GM11168 (cell line): ENCODE results near the gene CCR5AS.
"Not testable (repeated sequence)": the region's sequence is repeated elsewhere in the genome, so short reads cannot be mapped to it uniquely, and the experiment has no call there.

ENCODE experiments used
- in situ Hi-C: fragments of 300-500 bp; cut with MboI; formaldehyde crosslinking; loops from one replicate; pipeline ENCODE4 v1.12.0; 2022; ENCODE audit warnings: low sequenced_read_pairs; ENCODE audit not compliant: unreplicated experiment

Gene CCR5AS

DNA sequence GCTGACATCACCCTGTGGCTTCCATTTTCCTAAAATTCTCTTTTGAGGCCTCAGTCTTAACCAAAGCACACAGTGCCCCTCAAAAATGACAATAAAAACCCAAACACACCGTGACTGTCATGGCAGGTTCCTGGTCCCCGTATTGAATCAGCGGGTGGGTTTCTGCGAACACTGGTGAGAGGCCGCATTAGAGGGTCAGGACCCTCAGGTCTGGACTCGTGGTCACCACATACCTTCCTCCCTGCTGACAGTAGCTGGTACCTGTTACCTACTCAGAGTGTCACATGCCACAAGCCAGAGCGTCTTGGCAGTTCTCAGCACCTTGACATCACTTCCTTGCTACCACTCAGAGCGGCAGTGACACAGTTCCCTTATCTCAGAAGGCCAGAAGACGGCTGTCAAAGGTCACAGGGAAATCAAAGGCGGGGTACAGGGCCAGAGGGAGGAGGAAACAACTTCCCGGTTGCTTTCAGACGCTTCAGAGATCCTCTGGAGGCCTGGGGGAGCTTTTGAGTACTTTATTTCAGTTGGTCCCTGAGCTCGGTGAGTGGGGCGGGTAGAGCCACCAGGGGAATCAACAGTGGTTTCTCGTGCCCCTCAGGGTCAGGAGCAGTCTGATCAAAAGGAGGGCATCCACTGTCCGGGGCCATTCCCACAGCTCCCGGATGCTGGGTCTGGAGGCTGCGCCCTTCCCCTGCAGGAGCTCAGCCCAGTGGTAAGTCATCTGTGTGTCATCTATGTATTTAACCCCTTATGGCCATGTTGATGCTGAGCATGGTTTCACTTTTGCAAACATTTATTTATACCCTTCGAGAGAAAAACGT lies at the start of gene CCR5AS, which contains the start of gene CCRL2:
TSS of gene CCR5AS (minus strand) at position 279 of the 824 bp plus-strand sequence.
TSS of gene CCRL2 (plus strand) at position 472 of the 824 bp plus-strand sequence. CDS start 821 bp downstream, outside the sequence.
- in situ Hi-C loops = no loop called here

DNA sequence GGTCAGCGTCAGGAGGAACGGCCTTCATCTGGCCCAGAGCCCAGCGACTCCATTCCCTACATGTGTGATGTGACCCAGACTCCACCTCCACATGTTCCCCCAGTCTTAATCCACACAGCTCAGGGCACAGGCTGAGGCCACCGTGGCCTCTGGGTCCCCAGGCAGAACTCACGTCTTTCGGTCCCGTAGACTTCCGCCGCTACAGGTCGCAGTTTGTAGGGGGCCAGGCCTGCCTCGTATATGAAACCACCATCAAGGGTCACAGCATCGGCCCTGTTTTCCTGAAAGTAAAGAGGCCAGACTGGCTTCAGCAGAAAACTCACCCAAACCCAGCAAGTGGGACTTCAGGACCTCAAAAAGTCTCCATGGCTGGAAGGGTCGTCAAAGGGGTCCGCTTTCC lies 49.3 kb upstream of the CCR5AS start:
- in situ Hi-C loops = no loop called here

DNA sequence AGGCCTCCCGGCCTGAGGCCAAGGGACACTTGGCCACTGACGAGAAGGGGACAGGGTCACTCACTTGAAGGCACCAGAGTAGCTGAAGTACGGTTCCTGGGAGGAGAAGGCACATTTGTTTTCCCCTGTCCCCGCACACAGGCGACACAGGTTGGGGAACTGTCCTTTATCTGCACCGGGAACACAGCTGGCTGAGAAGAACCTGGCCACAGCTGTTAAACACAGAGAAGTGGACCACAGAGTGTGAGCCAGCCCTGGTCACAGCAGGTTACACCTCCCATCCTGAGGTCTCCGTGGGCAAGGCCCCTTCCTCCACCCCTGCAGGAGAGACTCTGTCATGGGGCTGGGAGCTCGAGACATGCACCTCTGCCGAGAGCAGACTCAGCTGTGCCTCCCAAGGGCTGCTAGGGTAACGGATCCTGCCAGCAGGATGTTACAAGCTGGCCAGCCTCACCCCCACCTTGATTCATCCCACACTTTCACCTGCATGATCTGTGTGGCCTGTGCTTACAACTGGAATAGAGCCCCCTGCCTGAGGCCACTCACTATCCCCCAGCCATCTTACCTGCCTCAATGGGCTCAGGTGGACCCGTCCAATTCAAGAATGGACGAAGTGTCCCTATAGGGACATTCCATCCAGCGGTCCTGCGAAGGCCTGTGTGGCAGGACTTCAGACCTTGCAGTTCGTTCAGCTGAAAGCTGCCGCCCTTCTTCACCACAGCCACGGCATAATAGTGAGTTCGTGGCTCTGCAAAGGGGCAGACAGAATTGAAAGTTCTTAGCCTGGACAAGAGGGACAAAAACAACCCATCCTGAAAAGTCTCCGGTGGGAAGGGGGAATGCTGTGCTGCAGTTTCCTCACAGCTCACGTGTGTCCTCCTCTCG lies 48.6 kb upstream of the CCR5AS start:
- in situ Hi-C loops = no loop called here

DNA sequence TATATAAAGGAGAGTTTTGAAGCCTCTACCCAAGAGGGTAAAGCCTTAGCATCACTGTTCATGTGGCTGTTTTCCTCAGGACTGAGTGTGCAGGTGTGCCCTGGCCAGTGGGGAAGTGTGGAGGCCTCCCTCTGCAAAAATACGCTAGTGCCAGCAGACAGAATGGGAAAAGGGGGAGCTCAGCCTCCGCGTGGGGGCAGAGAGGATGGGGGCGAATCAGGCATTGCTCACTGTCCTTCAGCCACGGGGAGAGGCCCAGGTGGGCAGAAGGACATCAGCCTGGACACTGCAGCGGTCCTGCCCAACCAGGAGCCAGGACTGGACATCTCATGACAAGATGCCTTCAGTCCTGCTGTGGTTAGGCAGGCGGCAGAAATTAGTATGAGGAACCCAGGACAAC lies 47.7 kb upstream of the CCR5AS start:
- in situ Hi-C loops = no loop called here

DNA sequence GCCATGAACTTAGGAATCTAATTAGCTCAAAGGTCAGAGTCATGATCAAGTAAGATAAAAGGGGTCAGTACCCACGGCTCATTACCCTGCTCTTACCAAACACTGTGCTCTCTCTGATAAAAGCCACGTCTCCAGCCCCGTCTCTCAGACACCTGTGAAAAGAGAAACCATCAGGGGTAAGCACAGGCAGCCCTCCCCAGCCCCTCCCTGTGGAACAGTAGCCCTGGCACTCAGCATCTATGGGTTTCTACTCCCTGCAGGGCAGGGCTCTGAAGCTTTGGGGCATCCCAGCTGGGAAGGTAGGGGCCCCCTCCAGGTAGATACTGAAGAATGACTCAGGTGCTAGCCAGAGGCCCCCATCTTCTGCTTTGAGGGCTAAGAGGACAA lies 47.3 kb upstream of the CCR5AS start:
- in situ Hi-C loops = no loop called here

DNA sequence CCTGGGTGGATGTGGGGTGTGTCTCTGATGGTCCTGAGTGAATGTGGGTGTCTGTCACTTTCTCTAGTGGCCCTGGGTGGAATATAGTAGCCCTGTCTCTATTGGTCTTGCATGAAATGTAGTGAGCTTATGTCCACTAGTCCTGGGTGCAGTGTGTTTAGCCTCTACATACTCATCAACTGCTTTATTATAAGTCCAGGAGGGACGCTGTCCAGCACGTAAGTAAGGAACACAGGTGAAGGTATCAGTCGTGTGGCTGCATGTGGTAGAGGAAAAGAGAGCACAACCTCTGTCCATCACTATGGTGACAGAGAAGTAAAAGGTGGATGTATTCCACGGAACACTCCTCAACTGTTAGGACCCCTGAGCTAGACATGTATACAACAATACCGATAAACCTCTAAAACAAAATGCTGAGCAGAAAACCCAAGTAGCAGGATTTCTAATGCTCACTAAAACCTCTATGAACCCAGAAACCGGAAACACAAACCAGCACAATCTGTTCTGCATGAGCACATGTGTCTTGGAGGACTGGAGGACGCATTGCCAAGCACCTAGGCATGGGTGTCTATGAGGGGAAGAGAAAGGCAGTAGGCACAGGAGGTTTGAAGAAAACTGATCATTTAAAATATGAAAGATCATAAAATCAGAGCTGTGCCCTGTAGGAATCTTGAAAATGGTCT lies 46.8 kb upstream of the CCR5AS start:
- in situ Hi-C loops = no loop called here

DNA sequence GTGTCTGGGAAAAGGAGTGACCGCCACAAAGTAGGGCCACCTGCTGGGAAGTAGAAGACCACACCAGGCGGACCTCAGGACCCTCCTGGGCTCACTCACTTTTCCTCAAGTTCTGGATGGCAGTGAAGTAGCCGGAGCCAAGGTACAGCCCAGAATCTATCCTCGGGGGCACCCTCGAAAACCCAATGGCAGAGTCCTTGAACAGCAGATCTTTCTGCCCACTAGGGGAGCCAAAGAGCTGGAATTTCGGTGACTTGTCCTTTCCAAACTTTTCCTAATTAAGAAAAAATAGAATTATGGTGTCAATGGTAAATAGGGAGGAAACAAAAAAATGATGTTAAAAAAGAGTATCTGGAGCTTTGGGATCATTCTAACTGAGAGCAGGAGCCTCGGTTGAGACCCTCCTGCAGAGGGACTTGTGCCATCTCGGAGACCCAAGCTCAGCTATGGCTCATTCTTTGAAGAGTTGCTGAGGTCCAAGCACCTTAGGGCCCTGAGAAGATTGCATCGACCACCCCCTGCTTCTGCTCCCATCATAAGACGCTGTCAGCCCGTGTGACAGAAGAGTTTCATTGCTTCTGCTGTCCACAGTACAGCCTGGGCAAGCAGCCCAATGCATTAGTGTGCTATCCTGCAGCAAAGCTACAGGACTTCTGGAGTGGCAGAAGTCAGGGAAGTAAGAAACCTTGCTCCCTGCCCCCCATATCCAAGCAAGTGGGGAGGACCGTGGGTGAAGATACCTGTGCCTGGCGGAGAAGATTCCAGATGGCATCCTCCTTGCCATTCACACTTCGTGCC lies 43.1 kb upstream of the CCR5AS start:
- in situ Hi-C loops = loop anchor here (10.0 kb wide), 1 partner anchor 235 kb away; no protein-coding TSS in a partner anchor

DNA sequence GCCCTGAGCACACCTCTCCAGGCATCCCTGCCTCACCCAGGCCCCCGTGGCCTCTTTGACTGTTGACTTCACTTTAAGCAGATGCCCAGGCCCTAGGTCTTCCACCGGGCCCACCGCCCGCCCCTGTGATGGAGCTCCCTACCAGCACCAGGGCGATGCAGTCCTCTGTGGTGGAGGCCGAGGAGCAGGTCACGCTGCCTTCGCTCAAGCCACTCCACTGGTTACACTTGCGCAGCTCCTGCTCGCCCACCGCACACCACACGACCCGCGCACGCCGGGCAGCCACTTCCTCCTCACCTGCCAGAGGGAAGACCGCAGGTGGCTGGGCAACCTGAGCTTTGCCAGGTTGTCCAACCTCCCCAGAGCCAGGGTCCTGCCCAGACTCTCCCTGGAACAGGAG lies 41.9 kb upstream of the CCR5AS start:
- in situ Hi-C loops = loop anchor here (10.0 kb wide), 1 partner anchor 234 kb away; no protein-coding TSS in a partner anchor

DNA sequence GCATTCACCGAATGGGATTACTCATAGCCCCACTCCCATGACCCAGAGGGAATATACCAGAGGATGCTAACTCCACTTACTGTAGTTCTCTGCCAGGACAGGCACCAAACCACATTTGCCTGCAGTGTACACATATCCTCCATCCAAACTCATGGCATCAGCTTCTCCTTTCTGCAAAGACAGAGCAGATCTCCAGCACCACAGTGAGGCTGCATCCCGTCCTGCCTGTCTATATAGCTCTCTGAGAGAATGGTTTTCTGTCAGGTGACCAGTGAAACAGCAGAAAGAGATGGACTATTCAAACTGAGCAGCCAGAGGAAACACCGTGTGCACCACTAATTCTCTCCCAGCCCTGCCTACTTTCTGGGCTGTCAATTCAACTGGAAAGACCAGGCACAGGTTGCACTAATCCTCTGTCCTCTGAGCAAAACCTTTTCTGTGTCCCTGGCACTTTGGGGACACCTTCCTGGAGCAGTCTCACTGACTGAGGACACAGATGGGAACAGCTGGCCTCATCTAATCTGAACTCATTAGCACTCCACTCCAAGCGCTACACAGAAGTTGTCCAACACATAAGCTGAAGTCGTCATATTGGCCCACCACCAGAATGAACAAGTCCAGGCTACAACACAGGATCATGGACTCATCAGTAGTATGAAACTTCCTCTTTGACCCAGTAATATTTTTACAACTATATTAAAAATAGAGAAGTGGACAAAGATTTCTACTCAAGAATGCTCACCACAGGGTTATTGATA lies 40.5 kb upstream of the CCR5AS start:
- in situ Hi-C loops = loop anchor here (10.0 kb wide), 1 partner anchor 233 kb away; no protein-coding TSS in a partner anchor

DNA sequence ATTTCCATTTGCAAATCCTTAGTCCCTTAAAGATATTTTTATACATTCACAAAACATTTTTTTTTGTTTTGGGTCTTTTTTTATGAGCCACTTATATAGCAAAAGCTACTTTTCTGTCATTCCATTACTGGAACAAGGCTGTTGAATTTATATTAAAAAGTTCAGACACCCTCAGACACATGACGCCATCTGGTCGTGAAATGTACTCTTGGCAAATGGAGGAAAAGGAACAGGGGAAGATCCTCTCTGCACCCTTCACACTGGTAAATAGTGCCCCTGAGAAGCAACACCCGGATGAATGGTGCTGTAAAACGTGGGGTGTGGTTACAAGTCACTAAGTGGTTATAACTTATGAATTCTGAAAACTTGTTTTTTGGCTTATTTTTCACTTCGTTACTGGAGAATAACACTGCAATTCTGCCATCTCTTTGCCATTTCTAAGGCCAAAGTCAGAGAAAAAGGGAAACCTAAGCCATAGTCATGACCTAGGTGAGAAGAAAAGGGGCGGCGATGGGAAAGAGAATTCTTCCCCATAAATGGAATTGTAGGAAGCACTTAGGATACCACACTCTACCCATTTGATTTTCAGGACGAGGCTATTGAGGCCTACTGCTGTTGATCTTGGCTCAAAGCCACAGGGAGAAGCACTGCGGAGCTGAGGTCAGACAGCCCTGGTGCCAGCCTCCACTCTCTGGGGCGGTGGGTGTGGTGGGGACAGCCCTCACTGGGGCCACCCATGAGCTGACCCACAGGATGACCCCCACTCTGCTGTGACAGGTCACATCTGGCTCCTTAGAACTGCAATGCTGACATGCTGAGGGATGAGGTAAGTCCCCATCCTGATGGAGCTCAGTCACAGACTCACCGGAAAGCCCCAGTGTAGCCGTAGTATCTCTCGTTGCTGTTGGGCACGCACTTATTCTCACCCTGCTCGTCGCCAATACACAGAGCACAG lies 36.0 kb upstream of the CCR5AS start:
- in situ Hi-C loops = loop anchor here (10.0 kb wide), 1 partner anchor 228 kb away; no protein-coding TSS in a partner anchor

DNA sequence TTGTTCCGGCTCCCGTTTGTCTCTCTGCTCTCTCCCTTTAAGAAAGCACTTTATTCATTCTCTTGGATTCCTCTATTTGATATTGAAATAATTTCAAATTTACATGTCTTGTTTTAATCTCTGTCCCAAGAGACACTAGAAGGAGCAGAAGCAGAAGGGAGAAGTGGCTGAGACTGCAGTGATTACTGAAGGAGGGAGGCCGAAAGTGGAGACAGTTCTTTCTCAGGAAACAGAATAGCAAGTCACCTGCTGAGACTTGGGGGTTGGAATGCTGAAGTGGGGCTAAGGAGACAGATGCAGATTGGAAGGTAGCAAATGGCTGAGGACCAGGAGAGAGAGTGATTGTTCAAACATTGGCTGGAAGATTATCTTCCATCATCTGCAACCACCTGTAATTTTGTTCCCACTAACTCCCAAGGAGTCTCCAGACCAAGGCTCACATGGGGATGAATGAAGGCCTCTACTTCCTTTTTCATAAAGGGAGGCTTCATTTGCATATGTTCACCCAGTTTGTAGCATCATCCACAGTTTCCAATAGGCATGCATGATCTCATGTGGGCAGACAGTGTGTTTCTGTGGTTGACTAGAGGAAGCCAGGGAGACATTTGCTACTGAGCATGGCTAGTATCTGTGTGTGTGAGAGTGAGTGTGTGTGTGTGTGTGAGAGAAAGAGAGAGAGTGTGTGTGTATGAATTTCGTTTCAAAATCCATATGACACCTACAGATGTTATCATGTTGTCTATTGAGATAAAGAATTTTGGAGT lies 33.8 kb upstream of the CCR5AS start:
- in situ Hi-C loops = loop anchor here (10.0 kb wide), 1 partner anchor 226 kb away; no protein-coding TSS in a partner anchor

DNA sequence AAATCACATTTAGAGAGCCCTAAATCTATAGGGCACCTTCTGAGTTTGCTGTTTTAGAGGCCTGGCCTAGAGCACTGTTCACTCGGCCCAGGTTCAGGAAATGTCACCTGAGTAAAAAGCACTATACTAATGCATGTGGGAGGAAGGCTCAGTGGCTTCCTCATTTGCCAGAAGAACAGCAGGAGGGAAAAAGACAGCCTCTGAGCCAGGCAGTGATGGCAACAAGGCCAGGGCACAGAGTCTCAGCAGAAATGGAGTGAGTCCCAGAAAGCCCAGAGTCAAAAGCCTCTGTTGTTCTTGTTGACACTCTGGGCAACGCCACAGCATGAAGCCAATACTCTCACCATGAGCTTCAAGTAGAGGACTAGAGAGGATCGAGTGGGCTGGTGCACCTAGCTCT lies 32.0 kb upstream of the CCR5AS start:
- in situ Hi-C loops = no loop called here

DNA sequence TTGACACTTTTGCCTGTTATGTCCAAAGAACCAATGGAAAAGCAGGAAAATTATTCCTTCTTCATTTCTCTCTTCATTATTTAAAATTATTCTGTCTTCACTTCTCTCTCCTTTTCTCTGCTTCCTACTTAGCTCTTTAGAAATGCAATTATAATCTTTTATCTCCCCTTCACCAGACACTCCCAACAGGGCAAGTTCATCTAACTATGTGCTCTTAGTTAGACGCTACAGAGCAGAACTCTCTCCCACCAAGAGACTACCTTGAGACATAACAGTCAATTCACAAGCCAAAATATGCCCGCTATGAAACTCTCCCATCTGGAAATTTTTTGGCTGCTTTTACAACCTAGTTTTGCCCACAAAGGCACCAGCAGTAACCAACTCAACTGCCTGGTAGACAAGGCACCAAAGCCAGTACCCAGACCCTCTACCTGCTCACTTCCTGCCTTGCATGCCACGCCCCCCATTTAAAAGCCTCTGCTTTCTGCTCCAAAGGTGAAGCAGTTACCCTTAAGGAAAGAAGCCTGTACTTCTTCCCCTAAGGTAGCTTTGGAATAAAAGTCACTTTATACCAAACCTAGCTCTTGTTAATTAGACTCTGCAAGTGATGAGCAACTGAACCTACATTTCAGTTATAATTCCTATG lies 28.3 kb upstream of the CCR5AS start:
- in situ Hi-C loops = no loop called here

DNA sequence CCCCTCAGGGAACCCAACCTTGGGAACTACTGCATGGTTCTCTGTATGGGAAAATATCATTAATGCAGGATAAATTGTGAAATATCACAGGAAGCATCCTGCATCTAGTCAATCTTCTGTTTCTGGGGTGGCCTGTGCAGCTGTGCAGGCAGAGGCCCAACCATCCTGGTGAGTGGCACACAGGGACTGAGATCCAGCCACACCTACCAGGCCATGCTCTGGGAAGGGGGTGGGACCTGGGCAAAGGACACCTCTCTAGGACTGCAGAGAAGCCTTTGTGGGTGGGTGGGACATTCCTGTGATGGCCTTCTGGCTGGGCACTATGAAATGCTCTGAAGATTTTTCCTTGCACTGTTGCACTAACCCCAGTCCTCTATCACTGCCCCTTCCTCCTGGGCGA lies 27.0 kb upstream of the CCR5AS start:
- in situ Hi-C loops = no loop called here

DNA sequence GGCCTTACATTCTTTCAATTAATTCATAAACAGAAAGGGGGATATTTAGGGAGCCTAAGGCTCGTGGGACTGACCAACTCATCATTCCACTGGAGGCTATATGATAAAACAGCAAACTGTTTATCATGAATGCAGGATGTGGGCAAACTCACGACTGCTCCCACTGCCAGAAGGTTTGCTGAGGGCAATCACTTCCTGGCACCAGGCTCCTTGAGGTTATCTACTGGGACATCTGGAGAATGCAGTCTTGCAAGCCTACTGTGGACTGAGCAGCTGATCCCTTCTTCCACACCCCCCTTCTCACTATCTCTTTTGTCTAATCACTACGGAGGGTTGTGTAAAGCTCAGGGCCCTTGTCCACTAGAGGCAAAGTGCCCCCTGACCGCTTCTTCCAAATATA lies 26.3 kb upstream of the CCR5AS start:
- in situ Hi-C loops = not testable (repeated sequence)

DNA sequence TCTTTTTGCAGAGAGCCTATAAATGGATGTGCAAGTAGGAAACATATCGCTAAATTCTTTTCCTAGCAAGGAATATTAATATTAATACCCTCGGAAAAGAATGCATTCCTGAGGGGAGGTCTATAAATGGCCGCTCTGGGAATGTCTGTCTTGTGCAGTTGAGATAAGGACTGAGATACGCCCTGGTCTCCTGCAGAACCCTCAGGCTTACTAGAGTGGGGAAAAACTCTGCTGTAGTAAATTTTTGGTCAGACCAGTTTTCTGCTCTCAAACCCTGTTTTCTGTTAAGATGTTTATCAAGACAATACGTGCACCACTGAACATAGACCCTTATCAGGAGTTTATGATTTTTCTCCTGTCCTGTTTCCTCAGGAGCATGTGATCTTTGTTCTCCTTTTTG lies 25.0 kb upstream of the CCR5AS start:
- in situ Hi-C loops = not testable (repeated sequence)
